Testis (tissue), 2 donors: ENCODE data around the gene TCF21.

Source experiments
- CTCF ChIP-seq, 3 experiments: fragments of 450-650 bp in 2 of 3; fragments of 200-600 bp in 1 of 3; sonication (generic) in 1 of 3; IDR thresholded peaks; one replicate each; pipeline ENCODE4 v1.5.1; 2016 to 2019; ENCODE audit warnings: antibody characterized with exemption in 3 of 3, mild to moderate bottlenecking in 2 of 3, moderate library complexity in 1 of 3
- POLR2A ChIP-seq: fragments of 450-650 bp; IDR thresholded peaks from one replicate; pipeline ENCODE4 v1.6.1; 2017; ENCODE audit warnings: antibody characterized with exemption, mild to moderate bottlenecking, moderate library complexity

GRCh38 chr6:133898263-133898662 lies 9.3 kb downstream of the TCF21 start:
- TF ChIP-seq POLR2A (no peak), CTCF (IDR thresholded peaks at IDR 0.05) (no peak)
